COLO668 (cell line): ENCODE measurements around the gene CPLANE2.

Source experiments
- DNase-seq: peaks from one replicate; lab custom pipeline; 2025; ENCODE audit not compliant: unreplicated experiment; lab: John Stamatoyannopoulos, UW

CPLANE2 gene

GRCh38 chr1:16191916-16192546, 45.0 kb downstream of the CPLANE2 start:
- DNase-seq: no peak

DNA sequence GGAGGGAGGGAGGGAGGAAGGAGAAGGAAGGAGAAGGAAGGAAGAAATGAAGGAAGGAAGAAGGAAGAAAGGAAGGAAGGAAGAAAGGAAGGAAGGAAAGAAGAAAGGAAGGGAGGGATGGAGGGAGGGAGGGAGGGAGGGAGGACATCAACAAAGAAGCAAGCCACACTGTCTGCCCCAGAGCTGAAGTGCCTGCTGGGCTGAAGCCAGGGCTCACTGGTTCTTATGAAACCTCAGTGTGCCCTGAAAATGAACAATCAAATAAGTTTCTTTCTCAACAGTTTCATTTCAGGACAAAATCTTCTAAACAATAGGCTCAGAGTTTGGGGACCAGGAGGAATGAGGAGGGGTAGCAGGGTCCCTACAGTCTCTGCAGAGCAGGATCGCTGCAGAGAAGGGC, 45.7 kb downstream of the CPLANE2 start:
- DNase-seq: no peak

GRCh38 chr1:16189921-16190621, 46.9 kb downstream of the CPLANE2 start:
- DNase-seq: no peak

DNA sequence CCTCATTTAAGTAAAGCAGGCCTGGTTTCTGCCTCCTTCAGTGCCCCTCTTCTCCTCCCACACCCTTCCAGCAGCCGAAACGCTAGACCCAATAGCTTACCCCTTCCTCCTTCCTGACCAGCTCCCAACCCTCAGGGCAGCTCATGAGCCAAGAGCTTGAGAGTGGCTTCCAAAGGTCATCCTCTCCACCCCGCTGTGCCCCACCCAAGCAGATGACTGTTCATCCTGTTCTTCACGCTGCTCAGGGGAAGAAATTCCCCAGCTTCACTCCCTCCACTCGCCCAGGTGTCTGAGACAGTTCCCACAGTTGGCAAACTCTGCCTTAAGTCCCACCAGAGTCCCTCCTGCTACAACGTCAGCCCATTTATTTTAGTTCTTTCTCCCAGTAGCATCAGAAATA, 48.0 kb downstream of the CPLANE2 start:
- DNase-seq: no peak

GRCh38 chr1:16187748-16188401, 49.1 kb downstream of the CPLANE2 start:
- peak; percentile 78 for DNase-seq

GRCh38 chr1:16186655-16187235, 50.2 kb downstream of the CPLANE2 start:
- DNase-seq: no peak

GRCh38 chr1:16184557-16185303, 52.3 kb downstream of the CPLANE2 start:
- no peak for DNase-seq

- no peak for DNase-seq
Measured at GRCh38 chr1:16183765-16184556, 53.0 kb downstream of the CPLANE2 start.

- no peak for DNase-seq
Measured at GRCh38 chr1:16183179-16183578, 53.8 kb downstream of the CPLANE2 start.

- DNase-seq: peak; percentile 34
Measured at GRCh38 chr1:16181887-16182719, 54.9 kb downstream of the CPLANE2 start.
